Stimulated activated CD4-positive, alpha-beta T cell treated with anti-CD3 and anti-CD28 coated beads, Interleukin-2, amount 100 ng/mL, for 24 hours (primary cell): Measurements from ENCODE around the gene SNORC.

Experiments
- DNase-seq, 2 donors: peaks; one replicate each; pipeline ENCODE4 v3.0.0-alpha.2; 2020

SNORC gene

DNA sequence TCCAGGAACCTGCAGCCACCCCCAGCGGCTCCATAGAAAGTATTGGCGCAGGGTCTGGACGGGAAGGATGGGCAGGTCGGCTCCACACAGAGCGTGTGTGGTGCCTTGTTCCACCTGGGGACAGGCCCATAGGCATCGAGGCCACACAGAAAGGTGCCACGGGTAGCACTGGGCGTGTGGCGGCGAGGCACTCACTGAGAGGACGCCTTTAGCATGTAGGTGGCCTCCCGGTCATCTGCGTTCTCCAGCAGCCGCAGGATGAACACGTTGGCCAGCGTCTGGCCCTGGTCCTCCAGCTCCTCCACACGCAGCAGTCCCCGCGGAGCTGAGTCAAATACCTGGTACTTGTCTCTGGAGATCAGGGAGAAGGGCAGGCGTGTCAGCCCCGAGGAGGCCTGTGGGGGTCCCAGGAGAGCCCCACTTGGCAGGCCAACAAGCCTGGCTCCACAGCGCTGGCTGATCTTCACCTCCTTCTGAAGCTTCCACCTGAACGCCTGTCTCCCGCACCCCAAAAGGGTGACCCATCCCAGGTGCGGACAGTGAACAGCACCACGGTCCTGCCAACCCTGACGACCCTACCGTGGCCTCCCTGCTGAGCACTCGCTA is 13.2 kb downstream of the SNORC start:
- no peak for DNase-seq

DNA sequence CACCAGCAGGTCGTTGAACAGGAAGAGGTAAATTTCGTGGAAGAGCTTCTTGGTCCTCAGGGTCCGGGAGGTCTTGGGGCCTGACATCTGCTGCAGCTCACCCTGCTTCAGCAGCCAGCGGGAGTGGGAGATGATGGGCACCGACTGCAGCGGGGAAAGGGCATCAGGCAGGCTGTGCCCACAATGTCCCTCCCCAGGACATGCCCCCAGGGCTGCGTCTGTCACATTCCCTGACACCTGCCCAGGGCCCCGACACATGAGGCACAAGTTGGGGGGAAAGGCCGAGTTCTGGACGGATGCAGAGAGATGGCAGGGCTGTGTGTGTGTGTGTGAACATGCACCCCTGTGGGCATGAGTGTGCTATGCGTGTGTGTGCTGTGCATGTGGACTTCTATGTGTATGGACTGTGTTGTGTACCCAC is 13.9 kb downstream of the SNORC start:
- no peak for DNase-seq

DNA sequence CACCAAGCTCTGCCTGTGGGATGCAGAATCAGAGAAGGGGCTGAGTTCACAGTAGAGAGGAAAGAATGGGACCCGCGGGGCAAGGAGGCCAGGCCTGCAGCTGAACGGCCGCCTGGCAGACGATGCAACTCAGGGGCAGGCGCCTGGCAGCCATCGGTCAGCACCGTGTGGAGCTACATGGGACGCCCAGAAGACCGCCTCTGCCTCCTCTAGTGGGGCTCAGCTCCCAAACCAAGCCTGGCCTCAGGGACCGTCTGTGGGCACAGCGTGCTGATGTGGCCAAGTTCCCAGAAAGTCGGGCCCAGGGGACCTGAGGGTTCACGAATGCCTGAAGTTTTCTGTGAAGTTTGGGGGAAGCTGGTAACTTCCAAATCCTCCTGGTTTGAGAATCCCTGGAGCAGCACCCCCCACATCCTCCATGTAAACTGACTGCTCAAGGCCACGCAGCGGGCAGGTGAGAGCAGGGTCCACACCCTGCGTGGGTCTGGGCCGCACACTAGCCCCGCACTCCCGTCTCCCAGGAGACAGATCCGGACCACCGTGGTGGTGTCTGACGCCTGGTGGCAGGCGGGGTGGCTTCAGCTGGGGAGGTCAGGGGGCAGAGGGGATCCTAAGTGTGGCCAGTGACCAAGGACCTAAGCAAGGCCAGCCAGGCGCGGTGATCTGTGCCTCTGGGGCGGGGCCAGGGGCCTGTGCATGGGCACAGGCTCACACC is 14.6 kb downstream of the SNORC start:
- no peak for DNase-seq

DNA sequence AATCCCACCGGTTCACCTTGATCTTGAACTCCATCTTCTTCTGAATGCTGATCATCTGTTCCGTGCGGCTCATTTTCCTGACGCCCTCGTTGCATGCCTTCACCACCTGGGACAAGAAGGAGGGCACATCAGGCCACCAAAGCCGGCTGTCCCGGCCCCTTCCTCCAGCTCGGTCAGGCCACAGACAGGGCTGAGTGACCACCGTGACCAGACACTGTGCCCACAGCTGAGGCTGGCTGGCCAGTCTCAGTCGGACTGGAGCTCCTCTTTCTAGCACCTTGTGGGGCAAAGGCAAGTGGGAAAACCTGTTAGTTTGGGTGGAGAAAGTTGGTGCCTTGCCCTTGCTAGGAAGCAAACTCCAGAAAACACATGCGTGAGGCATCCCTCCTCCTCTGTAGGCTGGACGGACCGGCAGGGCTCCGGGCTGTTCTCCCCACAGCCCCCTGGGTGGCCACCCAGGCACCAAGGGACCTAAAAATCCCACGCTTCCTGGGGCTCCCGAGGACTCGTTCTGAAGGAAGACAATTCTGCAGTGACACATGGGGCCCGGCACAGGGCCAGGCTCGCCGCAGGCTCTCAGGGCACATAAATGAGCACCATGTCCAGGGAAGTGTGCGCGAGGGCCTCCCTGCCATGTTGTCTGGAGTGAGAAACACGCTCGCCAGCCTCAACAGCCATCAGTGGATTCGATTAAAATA is 15.3 kb downstream of the SNORC start:
- DNase-seq: no peak

DNA sequence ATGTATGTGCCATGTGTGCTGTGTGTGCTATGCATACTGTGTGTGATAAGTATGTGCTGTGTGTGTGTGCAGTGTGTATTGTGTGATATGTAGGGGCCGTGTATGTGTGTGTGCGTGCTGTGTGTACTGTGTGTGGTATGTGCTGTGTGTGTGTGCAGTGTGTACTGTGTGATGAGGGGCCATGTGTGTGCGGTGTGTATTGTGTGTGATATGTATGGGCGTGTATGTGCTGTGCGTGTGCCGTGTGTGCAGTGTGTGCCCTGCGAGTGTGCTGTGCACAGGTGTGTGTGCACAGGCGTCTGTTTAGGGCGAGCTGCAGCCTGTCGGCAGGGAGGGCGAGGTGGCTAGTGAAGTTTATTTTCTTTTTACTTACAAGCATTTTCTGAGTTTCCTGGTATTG is 16.1 kb downstream of the SNORC start:
- DNase-seq: no peak

DNA sequence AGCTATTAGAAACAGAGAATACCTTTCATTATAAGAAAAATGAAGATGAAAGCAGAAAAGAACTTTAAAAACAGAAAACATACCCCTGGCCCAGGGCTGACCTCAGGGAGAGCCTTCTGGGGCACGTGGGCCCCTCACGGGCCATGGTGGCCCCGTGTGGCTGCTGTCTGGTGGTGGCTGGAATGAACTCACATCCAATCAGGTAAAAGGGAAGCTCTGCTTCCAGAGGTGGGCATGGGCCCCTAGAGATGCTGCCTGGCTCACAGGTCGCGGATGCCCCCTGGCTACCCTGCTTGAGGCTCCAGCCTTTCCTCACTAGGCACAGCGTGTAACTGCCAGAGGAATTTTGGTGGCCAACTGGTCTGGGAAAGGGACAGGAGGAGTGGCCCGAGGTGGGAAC is 16.6 kb downstream of the SNORC start:
- DNase-seq: no peak

DNA sequence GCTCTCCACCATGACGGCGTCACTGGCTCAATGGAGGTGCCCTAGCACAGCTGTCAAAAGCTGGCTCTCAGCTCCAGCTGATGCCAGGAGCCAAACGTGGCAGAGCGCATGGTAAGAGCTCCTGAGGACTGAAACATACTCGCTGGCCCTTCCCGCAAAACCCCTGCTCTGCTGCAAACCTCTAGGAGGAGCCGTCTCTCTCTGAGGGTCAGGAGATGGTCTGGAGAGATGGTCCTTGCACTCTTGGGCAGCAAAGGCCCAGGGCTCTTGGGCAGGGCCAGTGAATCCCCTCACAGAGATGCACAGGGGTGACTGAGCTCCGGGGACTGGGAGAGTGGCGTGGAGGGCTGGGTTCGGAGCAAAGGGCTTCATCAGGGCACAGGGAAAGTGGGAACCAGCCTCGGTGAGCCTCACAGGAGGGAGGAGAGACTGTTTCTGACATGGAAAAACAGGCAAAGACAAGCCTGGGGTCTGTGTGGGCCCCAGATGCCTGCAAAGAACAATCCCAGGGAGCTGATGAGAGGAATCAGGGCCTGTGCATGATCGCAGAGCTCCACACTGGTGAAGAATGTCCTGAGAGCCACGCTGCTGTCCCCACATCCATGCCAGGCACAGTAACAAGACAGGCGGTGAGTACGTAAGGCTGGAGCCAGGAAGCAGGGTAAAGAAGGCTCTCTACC is 17.2 kb downstream of the SNORC start:
- DNase-seq: no peak

DNA sequence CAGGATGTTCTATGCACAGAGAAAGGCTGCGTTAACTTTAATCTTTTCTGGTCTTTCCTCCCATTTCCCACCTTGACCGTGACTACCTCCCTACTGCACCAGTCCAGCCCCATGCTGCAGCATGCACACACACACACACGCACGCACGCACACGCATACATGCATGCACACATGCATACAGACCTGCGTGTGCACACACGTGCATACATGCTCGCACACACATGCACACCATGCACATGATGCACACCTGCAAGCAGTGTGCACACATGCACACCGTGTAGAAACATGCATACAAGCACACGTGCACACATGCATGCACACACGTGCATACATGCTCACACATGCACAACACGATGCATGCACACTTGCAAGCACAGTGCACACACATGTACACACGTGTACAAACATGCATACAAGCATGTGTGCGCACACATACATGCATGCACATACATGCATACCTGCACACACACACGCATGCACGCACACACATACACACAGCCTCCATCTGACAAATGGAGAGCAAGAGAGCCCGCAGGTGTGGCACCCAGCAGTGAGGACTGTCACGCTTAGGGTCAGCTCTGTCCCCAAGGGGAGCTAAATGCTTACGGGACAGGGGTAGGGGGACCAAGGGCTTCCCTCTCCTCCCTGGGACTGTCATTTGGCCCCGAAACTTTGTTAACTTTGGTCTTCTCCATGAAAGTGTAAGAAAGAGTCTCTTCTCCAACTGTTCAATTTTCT is 18.2 kb downstream of the SNORC start:
- DNase-seq: peak in 1 of 2 donors; percentile 5

DNA sequence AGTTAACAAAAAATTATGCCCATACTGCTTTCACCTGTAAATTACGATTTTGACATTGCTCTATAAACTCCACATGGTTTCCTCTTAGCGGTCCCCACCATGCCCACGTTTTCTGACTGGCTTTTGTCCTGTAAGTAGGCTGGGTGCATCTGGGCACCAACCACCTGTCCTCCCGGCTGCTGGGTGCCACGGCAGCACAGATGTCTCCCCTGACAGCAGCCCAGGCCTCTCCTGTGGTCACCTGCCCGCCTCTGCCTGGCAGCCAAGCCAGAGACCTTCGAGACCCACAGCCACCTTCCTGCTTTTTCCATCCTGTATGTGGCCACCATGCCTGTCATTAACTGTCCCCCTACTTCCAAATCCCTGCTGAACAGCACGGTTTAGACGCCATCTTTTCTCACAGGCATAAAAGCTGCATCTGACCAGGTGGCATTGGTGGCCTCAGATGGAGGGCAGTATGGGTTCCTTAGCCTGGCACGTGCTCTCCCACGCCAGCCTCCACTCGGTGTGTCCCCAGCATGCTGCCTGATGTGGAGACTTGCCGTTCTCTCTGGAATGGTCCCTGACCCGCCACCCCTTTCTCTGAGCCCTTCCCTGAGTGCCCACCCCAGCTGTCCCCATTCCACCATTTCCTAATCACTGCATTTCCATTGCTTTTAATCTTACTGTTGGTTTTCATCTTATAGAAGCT is 18.9 kb downstream of the SNORC start:
- DNase-seq: no peak

DNA sequence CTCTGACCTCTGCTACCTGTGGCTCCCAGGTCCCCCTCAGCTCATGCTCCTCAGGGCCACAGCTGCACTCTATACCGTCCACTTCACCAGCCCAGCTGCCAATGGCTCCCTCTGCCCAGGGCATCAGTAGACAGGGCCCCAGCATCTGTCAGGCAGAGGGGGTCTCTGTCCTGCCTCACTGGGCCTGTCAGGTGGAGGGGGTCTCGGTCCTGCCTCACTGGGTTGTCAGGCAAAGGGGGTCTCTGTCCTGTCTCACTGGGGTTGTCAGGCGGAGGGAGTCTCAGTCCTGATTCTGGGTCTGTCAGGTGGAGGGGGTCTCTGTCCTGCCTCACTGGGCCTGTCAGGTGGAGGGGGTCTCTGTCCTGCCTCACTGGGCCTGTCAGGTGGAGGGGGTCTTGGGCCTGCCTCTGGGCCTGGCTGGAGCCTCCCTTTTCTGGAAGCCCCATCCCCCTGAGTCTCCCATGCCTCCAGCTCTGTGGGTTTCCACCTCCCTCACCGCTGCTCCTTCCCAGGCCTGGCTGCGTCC is 19.9 kb downstream of the SNORC start:
- DNase-seq: no peak

DNA sequence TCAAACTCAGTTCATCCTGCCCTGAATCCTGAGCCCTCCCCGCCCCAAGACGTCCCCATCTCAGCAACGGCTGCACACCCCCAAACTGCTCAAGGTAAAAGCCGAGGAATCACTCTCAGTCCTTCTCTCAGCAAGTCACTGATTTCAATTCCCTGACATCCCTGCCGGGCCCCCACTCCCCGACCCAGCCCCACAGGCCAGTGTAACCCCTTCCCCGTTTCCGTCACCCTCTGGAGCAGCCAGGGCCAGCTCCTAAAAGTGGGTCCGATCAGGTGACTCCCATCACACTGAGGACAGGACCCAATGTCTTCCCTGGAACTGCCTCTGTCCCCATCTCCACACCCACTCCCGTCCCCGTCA is 20.5 kb downstream of the SNORC start:
- DNase-seq: no peak

DNA sequence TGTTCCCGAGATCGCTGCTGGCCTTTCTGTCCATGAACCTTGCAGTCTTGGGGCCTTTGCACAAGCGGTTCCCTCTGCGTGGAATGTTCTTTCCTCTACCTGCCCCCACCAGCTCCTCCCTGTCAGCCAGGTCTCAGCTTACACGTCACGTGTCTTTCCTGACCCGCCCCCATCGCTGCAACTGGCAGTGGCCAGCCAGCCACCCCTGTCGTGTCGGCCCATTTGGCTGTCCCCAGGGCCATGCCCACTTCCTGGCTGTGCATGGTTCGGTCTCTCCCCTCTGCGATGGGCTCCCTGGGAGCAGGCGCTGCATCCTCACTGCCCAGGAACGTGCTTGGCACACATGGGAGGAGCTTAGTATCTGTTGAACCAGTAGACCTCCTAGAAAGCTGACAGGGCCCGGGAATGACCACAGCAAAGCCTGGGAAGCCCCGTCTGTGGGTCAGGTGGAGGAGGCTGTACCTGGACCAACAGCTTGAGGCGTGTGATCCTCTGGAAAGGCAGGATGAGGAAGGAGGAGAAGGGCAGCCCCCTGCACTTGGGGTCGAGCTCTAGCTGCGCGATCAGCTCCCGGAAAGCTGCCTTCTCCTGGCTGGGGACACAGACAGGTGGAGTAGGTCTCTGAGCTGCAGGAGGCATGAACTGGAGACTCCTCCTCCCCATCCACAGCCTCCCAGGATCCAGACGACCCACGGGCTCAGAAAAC is 21.0 kb downstream of the SNORC start:
- DNase-seq: no peak

DNA sequence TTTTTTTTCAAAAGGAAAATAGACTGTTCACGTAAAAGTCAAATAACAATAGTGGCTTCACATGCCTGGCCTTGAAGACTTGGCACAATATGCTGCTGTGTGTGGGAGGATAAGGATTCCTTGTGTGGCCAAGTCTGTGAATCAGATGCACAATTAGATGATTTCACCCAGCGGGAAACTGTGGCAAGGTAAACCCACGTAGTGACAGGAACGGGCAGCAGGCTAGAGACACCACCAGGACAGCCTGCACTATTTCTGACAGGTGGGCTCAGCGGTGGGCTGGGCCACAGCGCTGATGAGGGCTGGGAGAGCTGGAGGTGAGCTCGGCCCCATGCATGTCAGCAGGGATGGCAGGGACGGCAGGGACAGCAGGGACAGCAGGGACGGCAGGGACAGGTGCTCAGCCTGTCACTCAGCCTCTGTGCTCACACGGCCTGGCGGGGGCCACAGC is 21.6 kb downstream of the SNORC start:
- no peak for DNase-seq

DNA sequence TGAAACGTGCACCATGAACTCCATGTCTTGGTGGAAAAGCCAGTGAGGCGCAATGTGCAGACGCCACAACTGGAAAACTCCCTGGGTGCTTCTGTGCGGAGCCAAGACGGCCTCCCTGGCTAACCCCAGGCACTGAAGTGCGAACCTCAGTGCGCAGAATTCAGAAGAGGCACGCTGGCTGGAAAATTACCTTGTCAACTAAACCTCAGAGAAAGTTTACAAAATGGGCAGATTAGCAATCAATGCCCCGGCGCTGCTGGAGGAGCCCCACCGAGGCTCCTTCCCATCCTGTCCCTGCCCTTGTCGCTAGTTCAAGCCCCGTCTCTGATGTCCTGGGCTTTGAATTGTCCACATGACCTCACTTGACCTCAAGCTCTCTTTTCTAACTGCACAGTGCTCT is 22.2 kb downstream of the SNORC start:
- DNase-seq: no peak

DNA sequence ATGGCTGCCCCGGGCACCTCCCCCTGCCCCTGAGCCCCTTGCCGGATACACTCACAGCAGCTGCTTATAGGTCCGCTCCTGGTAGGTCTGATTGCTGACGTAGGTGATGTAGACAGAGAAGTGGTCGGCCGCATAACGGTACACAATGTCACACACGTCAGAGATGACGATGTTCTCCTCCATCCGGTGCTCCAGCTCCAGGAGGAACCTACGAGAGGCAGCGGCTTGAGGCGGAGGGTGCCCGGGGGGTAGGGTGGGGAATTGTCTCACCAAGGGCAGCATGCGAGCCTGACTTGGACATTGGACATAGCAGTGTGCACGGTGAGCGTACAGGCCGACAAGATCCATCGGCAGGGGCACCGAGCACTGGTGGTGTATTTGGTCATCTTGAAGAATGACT is 22.8 kb downstream of the SNORC start:
- no peak for DNase-seq

DNA sequence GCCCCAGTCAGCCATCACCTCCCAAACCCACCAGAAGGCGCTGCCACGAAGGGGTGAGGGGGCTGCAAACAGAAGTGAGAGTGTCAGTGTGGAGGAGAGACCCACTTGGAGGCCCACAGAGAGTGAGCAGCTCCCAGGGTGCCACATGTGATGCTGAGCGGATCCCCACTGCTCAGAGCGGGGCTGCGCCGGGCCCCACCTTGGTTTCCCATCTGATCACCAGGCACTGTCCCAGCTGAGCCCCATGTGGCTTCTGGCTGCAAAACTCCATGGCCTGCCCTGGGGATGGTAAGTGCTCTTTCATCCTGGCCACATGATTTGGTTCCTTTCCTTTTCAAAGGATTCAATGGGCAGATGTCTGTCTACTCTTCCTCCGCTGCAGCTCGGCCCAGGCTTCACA is 23.8 kb downstream of the SNORC start:
- no peak for DNase-seq

DNA sequence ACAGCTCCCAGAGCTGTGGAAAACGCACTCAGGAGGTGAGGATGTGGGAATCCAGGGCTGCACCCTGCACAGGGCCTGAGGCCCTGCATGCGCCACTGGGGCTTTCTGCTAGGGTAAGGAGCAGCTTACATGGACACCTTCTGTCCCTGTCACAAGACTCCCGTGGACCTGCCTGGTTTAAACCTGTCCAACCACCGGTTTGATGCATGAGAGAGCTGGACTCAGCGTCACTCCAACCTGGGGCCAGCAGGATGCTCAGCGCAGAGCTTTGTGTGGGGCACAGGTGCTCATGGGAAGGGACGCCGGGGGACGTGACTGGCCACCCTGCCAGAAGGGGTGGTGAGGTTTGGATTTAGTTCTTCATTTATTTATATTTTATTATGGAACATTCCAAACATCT is 24.2 kb downstream of the SNORC start:
- DNase-seq: no peak

DNA sequence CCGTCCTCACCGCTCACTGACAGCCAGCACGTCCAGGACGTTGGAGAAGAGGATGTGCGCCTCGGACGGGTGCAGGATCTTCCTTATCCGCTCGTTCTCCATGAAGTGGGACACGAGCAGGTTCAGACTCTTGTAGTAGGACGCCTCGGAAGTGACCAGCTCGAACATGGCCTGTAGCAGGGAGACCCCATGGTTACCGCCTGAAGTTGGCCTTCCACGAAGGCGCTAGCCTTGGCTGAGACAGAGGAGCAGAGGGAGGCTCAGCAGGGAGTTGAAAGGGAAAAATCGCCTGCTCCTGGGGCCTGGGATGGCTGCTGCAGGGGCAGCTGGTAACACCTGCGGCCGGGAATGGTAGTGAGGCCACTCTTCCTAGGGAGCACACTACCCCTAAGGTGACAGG is 24.7 kb downstream of the SNORC start:
- no peak for DNase-seq

DNA sequence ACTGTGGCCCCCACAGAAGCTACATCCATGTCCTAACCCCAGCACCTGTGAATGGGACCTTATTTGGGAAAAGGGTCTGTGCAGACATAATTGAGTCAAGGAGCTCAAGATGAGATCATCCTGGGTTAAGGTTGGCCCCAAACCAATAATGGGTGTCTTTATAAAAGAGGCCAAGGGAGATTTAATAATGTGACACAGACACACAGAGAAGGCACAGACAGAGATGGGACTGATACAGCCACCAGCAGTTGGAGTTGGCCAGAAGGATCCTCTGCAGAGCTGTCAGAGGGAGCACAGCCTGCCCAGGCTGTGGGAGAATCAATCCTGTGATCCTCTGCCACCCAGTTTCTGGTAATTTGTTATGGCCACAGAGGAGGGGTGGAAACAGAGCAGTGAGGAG is 26.0 kb downstream of the SNORC start:
- no peak for DNase-seq

DNA sequence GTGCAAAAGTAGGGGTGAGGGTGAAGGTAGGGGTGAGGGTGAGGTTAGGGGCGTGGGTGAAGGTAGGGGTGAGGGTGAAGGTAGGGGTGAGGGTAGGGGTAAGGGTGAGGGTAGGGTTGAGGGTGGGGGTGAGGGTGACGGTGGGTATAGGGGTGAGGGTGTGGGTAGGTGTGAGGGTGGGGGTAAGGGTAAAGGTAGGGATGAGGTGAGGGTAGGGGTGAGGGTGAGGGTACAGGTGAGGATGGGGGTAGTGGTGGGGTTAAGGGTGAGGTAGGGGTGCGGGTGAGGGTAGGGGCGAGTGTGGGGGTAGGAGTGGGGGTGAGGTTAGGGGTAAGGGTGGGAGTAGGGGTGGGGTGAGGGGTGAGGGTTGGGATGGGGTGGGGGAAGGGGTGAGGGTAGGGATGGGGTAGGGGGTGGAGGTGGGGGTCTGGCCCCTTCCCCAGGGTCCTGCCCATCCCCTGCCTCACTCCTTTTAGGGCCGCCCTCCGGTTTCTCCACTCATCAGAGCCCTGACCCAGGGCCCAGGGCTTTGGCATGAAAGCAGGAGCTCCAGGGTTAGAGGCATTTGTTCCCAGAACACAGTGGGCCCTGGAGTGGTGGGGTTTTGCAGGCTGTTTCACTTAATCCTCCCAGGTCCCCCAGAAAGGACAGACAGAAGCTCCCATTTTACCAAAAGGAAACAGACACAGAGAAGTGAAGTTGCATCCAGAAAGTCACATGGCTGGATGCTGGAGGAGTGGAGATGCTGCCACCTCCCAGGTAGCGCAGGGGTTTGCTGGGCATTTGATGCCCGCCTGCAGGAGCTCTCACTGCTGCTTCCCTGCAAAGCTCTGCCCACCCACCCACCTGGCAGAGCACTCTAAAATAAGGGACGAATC is 26.9 kb downstream of the SNORC start:
- DNase-seq: no peak
